ENCODE results near the gene METRN.

- peak; percentile 72 for TF ChIP-seq POLR2A (IDR thresholded peaks at IDR 0.05; ENCODE audit: low read length)
- no peak for TF ChIP-seq JUNB (IDR thresholded peaks at IDR 0.05)
- TF ChIP-seq TFCP2L1 (CRISPR knock-in tag; IDR thresholded peaks at IDR 0.05), result no peak
- TF ChIP-seq, protein P1, sequence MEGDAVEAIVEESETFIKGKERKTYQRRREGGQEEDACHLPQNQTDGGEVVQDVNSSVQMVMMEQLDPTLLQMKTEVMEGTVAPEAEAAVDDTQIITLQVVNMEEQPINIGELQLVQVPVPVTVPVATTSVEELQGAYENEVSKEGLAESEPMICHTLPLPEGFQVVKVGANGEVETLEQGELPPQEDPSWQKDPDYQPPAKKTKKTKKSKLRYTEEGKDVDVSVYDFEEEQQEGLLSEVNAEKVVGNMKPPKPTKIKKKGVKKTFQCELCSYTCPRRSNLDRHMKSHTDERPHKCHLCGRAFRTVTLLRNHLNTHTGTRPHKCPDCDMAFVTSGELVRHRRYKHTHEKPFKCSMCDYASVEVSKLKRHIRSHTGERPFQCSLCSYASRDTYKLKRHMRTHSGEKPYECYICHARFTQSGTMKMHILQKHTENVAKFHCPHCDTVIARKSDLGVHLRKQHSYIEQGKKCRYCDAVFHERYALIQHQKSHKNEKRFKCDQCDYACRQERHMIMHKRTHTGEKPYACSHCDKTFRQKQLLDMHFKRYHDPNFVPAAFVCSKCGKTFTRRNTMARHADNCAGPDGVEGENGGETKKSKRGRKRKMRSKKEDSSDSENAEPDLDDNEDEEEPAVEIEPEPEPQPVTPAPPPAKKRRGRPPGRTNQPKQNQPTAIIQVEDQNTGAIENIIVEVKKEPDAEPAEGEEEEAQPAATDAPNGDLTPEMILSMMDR (IDR thresholded peaks at IDR 0.05), result peak; percentile 93
- peak; percentile 33 for TF ChIP-seq CHD2 (IDR thresholded peaks at IDR 0.05; ENCODE audit: low read length, partially characterized antibody)
- TF ChIP-seq, protein P2, sequence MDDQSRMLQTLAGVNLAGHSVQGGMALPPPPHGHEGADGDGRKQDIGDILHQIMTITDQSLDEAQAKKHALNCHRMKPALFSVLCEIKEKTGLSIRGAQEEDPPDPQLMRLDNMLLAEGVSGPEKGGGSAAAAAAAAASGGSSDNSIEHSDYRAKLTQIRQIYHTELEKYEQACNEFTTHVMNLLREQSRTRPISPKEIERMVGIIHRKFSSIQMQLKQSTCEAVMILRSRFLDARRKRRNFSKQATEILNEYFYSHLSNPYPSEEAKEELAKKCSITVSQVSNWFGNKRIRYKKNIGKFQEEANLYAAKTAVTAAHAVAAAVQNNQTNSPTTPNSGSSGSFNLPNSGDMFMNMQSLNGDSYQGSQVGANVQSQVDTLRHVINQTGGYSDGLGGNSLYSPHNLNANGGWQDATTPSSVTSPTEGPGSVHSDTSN (IDR thresholded peaks at IDR 0.05), result no peak
- peak in 1 of 2 experiments; percentile 42; a peak in 2 of 5 replicates for TF ChIP-seq RAD21 (conservative IDR thresholded peaks at IDR 0.05 in 1 of 2, IDR thresholded peaks at IDR 0.05 in 1 of 2)
- no peak; the same call in 1 of the 2 replicates for TF ChIP-seq MYC (IDR thresholded peaks at IDR 0.05; ENCODE audit: borderline replicate concordance, low read length)
- no peak for TF ChIP-seq TP53 (CRISPR knock-in tag; IDR thresholded peaks at IDR 0.05)
- TF ChIP-seq EP300 (IDR thresholded peaks at IDR 0.05), result no peak
- no peak for TF ChIP-seq CBX2 (IDR thresholded peaks at IDR 0.05; ENCODE audit: borderline replicate concordance, low read depth)
- TF ChIP-seq RFX5 (IDR thresholded peaks at IDR 0.05), result 0 out of 2 replicates have a peak, but pooled peaks have one; percentile 37
- TF ChIP-seq, protein P3, sequence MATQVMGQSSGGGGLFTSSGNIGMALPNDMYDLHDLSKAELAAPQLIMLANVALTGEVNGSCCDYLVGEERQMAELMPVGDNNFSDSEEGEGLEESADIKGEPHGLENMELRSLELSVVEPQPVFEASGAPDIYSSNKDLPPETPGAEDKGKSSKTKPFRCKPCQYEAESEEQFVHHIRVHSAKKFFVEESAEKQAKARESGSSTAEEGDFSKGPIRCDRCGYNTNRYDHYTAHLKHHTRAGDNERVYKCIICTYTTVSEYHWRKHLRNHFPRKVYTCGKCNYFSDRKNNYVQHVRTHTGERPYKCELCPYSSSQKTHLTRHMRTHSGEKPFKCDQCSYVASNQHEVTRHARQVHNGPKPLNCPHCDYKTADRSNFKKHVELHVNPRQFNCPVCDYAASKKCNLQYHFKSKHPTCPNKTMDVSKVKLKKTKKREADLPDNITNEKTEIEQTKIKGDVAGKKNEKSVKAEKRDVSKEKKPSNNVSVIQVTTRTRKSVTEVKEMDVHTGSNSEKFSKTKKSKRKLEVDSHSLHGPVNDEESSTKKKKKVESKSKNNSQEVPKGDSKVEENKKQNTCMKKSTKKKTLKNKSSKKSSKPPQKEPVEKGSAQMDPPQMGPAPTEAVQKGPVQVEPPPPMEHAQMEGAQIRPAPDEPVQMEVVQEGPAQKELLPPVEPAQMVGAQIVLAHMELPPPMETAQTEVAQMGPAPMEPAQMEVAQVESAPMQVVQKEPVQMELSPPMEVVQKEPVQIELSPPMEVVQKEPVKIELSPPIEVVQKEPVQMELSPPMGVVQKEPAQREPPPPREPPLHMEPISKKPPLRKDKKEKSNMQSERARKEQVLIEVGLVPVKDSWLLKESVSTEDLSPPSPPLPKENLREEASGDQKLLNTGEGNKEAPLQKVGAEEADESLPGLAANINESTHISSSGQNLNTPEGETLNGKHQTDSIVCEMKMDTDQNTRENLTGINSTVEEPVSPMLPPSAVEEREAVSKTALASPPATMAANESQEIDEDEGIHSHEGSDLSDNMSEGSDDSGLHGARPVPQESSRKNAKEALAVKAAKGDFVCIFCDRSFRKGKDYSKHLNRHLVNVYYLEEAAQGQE (IDR thresholded peaks at IDR 0.05), result 0 out of 2 replicates have a peak, but pooled peaks have one; percentile 22
- no peak for TF ChIP-seq EHMT2 (IDR thresholded peaks at IDR 0.05; ENCODE audit: low read depth)
Observed at GRCh38 chr16:740764-741505, 26.0 kb downstream of the METRN start, which contains the start of gene CIAO3.
